HG03280 (cell line): Measurements from ENCODE around the gene LY6G6D.

Source experiments
- ATAC-seq: cut with Tn5 transposase; IDR thresholded peaks from one replicate; pipeline ENCODE4 v1.9.1; 2021; ENCODE audit warnings: mild to moderate bottlenecking, moderate library complexity; ENCODE audit not compliant: unreplicated experiment

LY6G6D gene

DNA sequence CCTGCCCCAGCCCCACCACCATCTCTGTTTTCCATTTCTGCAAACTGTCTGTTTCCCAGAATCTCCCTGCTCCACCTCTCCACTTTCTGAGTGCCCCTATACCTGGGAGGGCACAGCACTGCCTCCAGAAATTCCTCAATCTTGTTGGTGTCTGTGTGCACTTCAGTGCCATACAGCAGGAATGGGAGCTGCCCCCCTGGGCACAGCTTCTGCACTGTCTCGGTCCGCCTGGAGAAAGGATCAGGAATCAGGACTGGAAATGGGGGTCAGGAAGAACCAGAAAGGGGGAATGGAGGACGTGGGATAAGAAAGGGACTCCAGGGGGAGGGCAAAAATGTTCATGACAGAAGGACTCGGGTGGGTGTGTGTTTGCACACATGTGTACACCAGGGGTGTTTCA, 18.6 kb downstream of the LY6G6D start:
- ATAC-seq: no peak

DNA sequence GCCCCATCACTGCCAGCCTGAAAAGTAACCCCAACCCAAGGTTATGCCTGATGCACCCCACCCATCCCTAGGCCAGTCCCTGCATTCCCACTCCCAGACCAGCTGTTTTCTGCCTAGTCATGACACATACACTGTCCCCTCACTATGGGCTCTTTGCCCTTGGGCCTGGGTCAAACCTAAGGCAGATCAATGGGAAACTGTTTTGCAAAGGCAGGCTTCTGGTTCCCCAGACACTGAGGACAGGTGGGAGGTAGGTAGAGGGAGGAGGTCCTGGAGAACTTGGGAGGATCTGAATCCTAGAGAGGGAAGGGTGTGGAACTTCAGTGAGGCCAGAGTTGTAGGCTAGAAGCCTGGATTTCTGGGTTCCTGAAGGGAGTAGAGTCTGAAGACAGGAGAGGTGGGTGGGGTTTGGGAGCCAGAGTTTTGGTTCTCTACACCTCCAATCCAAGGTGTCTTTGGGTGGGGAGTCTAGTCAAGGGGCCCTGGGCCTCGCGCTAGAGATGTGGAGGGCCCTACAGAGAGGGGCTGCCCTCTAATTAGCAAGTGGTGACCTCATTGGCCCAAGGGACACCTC, 19.2 kb downstream of the LY6G6D start:
- no peak for ATAC-seq

- no peak for ATAC-seq
These were observed 19.8 kb downstream of the LY6G6D start for GRCh38 chr6:31734821-31735406.

GRCh38 chr6:31736021-31736767, 21.0 kb downstream of the LY6G6D start, which contains the start of gene CLIC1:
Gene CLIC1 (minus strand): TSS chr6:31736530. CDS start chr6:31736300, 230 bp downstream.
- peak; percentile 20 for ATAC-seq

DNA sequence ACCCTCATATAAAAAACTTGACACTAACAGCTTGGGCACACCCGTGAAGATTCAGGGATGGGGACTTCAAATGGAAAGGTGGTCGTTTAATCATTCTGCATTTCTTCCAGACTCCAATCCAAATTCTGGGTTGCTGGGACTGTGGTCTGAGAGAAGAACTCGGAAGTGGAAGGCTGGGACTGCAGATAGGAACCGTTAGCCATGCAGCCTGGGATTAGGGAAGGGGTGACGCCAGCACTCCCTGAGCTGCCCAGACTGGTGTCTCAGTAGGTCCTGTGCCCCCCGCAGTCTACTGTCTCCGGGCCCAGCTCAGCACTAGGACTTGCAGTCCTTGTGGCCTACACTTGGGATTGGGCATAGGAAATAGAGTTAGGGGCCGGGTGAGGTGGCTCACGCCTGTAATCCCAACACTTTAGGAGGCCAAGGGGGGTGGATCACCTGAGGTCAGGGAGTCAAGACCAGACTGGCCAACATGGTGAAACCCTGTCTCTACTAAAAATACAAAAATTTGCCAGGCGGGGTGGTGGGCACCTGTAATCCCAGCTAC, 21.7 kb downstream of the LY6G6D start:
- ATAC-seq: no peak

GRCh38 chr6:31737315-31737990, 22.3 kb downstream of the LY6G6D start:
- no peak for ATAC-seq

- no peak for ATAC-seq
These were observed 23.1 kb downstream of the LY6G6D start for GRCh38 chr6:31737991-31738979.

DNA sequence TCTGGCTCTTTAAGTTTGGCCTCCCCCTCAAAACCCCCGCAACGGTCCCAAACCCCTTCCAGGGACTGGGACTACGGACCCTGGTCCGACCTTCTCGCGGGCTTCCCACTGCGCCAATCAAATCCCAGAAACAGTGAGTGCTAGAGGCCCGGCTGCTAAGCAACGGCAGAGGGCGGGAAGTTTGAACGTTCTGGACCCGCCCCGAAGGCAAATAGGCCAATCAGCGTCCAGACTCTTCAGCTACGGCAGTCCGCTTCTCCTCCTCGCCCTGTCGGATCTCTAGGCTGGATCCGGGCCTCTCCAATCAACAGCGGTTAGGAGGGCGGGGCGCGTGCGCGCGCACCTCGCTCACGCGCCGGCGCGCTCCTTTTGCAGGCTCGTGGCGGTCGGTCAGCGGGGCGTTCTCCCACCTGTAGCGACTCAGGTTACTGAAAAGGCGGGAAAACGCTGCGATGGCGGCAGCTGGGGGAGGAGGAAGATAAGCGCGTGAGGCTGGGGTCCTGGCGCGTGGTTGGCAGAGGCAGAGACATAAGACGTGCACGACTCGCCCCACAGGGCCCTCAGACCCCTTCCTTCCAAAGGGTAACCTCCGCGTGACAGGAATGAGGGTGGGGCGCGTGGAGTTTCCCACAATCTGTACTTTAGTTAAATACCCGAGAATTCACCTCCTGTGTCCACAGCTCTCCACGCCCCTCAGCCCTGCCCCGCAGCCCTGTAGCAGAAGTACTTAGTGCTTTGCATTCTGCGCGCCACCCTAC, 24.7 kb downstream of the LY6G6D start, which contains the start of gene MSH5:
TSS of gene MSH5 (plus strand) at position 367 of the 758 bp plus-strand sequence. CDS start 462 bp downstream, outside the sequence.
- peak; percentile 83 for ATAC-seq

- no peak for ATAC-seq
These were observed 25.5 kb downstream of the LY6G6D start for GRCh38 chr6:31740397-31741223.

DNA sequence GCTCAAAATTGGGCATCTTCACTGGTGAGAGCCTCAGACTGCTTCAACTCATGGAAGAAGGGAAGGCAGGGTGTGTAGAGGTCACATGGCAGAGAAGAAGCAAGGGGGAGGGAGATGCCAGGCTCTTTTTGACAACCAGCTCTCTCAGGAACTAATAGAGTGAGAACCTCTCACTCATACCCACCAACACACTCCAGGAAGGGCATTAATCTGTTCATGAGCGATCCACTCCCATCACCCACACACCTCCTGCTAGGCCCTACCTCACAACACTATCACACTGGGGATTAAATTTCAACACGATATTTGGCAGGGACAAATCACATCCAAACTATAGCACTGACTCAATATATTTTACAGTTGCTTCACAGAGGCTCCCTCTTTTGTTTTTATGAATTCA, 26.7 kb downstream of the LY6G6D start:
- ATAC-seq: no peak

DNA sequence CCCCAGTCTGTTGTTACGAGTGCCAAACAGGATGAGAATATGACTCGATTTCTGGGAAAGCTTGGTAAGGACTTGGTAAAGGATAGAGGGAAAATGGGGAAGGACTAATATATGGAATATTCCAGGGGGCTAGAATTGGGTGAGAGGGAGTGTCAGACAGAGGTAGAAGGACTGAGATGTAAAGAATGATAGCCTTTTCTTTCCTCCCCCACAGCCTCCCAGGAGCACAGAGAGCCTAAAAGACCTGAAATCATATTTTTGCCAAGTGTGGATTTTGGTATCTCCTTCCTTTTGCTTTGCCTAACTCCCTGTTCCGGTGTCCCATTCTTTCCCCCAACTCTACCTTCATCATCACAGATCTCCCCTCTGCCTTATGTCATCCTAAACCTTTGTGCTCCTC, 27.7 kb downstream of the LY6G6D start:
- no peak for ATAC-seq

DNA sequence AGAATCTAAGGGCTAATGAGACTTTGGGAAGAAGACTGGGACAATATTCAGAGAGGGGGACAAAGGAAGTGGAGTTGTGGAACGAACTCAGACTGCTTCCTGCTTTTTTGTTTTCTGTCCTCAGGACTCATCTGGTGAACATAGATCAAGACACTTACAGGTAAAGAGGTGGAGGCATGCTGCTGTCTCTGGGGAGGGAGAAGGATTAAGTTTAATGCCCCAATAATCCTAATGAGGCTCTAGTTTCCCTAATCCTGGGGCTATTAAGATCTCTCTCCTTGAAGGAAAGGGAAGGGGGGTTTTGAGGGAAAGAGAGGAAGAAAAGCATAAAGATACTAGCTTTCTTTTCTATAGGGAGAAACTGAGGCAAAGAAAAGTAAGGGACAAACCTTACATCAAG, 29.3 kb downstream of the LY6G6D start:
- ATAC-seq: no peak

GRCh38 chr6:31749301-31750036, 34.3 kb downstream of the LY6G6D start:
- ATAC-seq: no peak

- no peak for ATAC-seq
These were observed 35.4 kb downstream of the LY6G6D start for GRCh38 chr6:31750411-31751022.

- ATAC-seq: no peak
These were observed 37.7 kb downstream of the LY6G6D start for GRCh38 chr6:31752739-31753319.

GRCh38 chr6:31758281-31758680, 43.1 kb downstream of the LY6G6D start:
- ATAC-seq: no peak

- no peak for ATAC-seq
These were observed 45.6 kb downstream of the LY6G6D start for GRCh38 chr6:31760790-31761189.
